GM19438 (cell line): Measurements from ENCODE around the gene ZNF627.
"Not testable (repeated sequence)": the region's sequence is repeated elsewhere in the genome, so short reads cannot be mapped to it uniquely, and the experiment has no call there.

Source experiments
- ATAC-seq: cut with Tn5 transposase; IDR thresholded peaks from one replicate; pipeline ENCODE4 v1.9.1; 2021; ENCODE audit warnings: low read depth; ENCODE audit not compliant: unreplicated experiment

The ZNF627 gene

GRCh38 chr19:11573763-11574162 is 23.5 kb upstream of the ZNF627 start:
- ATAC-seq = not testable (repeated sequence)

GRCh38 chr19:11574689-11575088 is 22.6 kb upstream of the ZNF627 start:
- no peak for ATAC-seq

GRCh38 chr19:11576227-11576626 is 21.1 kb upstream of the ZNF627 start:
- no peak for ATAC-seq

- ATAC-seq = no peak
Measured at GRCh38 chr19:11577451-11578257, 19.6 kb upstream of the ZNF627 start, which contains the start of gene ACP5. TSS of gene ACP5 (minus strand) at chr19:11577645. CDS start at chr19:11577317, 328 bp downstream.

- no peak for ATAC-seq
Measured at GRCh38 chr19:11578258-11579142, 18.8 kb upstream of the ZNF627 start.

- ATAC-seq = no peak
Measured at GRCh38 chr19:11580116-11580515, 17.2 kb upstream of the ZNF627 start.

- peak; percentile 69 for ATAC-seq
Measured at GRCh38 chr19:11581740-11582139, 15.5 kb upstream of the ZNF627 start.

- ATAC-seq = no peak
Measured at GRCh38 chr19:11586331-11586730, 11.0 kb upstream of the ZNF627 start.

GRCh38 chr19:11587302-11587974 is 9.8 kb upstream of the ZNF627 start:
- no peak for ATAC-seq

- no peak for ATAC-seq
Measured at GRCh38 chr19:11587975-11588631, 9.2 kb upstream of the ZNF627 start.

GRCh38 chr19:11594084-11594483 is 3.2 kb upstream of the ZNF627 start:
- ATAC-seq = no peak

- no peak for ATAC-seq
Measured at GRCh38 chr19:11596156-11596555, 1.1 kb upstream of the ZNF627 start.

GRCh38 chr19:11598103-11598483 is 810 bp downstream of the ZNF627 start:
- ATAC-seq = no peak

- no peak for ATAC-seq
Measured at GRCh38 chr19:11598746-11599145, 1.5 kb downstream of the ZNF627 start.

- ATAC-seq = not testable (repeated sequence)
Measured at GRCh38 chr19:11599704-11600103, 2.4 kb downstream of the ZNF627 start.

GRCh38 chr19:11606484-11606883 is 9.2 kb downstream of the ZNF627 start:
- ATAC-seq = no peak

GRCh38 chr19:11611730-11612129 is 14.4 kb downstream of the ZNF627 start:
- no peak for ATAC-seq

- ATAC-seq = no peak
Measured at GRCh38 chr19:11612816-11613511, 15.7 kb downstream of the ZNF627 start.

GRCh38 chr19:11617180-11618062 is 20.1 kb downstream of the ZNF627 start:
- ATAC-seq = no peak
